HS-5 (cell line): Measurements from ENCODE around the gene ULBP3.
"Not testable (repeated sequence)": the region's sequence is repeated elsewhere in the genome, so short reads cannot be mapped to it uniquely, and the experiment has no call there.

ENCODE experiments used
- DNase-seq: peaks from one replicate; pipeline ENCODE4 v3.0.0-alpha.2; 2012; ENCODE audit warnings: low read depth

ULBP3 gene

DNA sequence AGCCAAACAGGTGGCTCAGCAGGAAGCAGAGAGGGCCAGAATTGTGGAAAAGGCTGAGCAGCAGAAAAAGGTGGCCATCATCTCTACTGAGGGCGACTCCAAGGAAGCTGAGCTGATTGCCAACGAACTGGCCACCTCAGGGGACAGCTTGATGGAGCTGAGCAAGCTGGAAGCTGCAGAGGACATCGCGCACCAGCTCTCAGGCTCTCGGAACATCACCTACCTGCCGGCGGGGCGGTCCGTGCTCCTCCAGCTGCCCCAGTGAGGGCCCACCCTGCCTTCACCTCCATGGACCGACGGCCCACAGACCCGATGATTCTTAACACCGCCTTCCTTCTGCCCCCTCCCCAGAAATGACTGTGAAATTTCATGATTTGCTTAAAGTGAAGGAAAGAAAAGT lies 25.8 kb downstream of the ULBP3 start:
- no peak for DNase-seq

DNA sequence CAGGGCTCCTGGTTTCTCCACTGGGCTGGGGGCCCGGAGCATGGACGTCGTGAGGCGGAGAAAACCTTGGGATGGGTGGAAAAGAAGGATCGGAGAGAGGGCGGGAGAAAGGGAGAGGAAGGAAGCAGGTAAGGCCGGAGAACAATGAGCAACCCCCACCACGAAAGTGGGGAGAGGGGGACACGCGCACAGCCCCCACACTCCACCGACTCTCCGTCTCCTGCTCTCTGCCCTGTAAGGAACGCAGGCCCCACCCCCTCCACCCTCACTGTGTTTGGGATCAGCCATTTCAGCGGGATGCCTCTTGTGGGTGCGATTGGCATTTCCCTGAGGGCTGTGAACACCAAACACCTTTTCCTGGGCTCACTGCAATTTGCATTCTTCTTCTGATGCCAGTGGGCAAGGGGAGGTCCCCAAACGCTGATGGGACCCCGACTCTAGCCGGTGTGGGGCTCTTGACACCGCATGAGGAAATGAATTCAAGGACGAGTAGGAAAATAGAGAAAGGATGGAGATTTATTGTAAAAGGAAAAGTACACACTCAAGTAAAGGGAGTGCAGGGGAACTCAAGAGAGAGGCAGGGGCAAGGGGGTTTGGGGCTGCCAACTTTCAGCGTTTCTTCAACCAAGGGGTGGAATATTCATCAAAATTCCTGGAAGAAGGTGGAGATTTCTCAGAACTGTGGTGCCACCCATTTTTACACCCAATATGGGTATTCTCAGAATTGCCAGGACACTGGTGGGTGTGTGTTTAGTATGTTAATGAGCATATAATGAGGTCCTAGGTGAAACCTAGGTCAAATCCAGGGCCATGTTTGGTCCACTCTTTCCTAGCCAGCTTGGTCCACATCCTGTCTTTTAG lies 30.5 kb downstream of the ULBP3 start:
- DNase-seq: no peak

DNA sequence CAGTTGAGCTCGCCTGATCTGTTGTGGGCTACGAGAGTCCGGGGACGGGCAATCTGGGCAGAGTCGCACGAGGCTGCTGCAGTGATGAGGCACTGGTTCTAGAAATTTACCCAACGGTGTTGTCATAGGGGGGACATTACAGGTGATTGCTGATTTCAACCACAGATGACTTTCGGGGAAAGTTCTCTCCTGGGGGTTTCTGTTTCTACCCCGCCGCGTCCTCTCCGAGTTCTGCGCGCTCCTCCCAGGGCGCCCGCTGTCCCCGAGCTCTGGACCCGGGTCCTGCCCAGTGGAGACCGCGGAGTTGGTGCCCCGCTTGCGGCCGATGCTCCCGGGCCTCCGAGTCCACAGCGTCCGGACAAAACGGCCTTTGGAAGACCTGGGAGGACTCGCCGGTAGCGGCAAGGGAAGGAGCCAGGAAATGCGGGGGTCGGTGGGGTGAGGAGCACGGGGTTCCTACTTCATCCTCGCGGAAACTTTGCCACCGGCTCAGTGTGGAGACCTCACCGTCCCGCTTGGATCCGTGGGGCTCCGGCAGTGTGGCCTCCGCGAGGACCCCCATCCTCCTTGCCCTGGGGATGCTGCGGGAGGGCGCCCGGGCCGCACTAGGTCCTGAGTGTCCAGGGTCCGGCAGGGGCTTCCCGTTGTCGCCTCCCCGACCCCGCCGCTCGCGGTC lies 31.3 kb downstream of the ULBP3 start:
- DNase-seq: no peak

DNA sequence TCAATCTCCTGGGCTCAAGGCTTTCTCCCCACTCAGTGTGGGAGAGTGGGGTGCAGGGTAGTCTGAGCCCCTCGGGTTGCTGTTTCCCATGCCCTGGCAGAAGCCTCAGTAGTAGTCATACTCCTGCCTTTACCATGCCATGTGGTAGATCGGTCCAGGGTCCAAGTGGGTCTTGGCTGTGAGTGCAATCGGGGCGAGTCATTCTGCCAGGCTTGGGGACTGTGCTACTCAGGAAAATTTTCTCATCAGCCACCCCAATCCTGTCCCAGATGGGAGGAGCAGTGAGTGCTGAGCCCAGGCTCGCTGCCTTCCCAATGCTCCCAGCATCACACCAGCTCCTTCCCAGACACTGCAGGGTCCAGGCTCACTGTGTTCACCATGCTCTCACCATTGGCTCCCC lies 32.8 kb downstream of the ULBP3 start:
- no peak for DNase-seq

DNA sequence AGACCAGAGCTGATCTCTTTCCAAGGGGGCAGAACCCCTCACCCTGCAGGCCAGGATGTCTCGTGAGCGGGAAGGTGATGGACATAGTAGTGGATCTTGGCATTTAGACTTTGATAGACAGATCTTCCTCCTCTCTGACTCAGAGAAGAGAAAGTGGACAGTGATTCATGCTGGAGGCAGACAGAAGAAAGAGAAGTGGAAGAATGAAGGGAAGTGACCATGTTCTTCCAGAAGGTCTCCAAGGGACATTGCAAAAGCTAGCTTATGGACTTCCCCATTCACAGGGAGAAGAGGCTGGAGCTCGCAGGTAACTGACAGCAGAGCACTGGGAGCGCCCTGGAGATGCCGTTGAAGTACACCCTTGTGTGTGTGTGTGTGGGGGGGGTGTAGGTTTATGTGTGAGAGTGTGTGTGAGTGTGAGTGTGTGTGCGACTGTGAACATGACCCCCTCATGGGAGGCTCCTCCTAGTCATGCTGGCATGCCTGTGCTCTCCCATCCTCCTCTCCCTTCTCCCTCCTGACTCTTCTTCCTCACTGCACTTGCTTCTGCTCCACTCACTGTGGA lies 35.6 kb downstream of the ULBP3 start:
- no peak for DNase-seq

DNA sequence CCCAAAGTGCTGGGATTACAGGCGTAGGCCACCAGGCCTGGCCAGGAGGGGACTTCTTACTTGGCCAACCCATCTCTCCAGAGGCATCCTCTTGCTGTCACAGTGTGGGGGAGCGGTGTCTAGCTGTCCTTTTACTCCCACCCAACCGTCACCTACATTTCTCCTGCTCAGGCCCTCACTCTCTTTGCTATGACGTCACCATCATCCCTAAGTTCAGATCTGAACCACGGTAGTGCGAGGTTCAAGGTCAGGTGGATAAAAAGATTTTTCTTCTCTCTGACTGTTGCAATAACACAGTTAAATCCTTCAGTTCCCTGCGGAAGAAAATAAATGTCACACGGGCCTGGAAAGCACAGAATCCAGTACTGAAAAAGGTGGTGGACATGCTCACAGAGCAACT lies 36.3 kb downstream of the ULBP3 start:
- DNase-seq: no peak

DNA sequence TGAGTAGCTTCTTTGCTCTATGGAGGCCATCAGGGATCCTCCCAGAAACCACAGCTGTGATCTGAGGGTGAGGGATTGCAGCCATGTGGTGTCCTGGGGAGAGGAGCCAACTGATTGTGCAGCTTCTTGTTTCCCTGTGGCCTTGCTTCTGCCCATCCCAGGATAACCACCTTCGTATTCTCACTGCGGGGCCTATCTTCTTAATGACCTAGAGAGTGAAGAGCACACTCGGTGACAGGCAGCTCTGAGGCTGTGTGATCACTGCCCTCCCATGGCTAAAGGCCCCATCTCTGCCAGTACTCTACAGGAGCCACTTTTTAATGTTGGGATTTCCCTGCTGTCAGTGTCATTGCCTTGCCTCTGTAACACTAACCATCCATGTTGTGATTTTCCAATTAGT lies 38.3 kb downstream of the ULBP3 start:
- no peak for DNase-seq

DNA sequence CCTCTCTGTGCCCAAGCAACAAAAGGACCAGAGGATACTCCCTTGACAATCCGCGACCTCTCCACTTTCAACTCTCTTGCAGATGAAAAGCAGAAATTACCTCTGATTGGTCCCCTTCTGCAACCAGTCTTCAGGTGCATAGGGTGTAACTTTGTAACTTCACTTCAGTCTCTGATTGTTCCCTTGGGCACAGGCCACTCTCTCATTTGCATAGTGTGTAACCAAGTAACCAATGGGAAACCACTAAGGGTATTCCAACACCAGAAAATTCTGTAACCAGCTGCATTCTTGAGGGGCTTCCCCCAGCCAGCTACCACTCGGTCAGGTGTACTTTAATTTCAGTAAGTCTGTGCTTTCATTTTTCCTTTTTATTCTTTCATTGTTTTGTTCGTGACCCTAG lies 39.2 kb downstream of the ULBP3 start:
- DNase-seq: no peak

DNA sequence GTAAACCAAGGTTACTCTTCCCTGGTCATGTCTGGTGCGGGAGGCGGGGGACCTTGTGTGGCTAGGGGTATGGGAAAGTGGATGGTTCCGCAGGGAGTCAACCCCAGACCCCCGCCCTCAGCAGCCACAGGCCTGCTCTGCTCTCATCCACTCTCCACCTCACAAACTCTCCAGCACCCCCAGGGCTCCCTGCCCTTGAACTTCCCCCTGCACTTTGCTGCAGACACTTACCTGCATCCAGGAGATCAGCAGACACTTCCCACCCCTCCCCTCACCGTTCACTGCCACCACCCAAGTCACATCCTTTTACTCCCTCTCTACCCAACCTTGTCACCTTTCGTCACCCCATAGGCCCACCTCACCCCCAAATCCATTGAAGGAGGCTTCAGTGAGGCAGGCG lies 39.6 kb downstream of the ULBP3 start:
- no peak for DNase-seq

DNA sequence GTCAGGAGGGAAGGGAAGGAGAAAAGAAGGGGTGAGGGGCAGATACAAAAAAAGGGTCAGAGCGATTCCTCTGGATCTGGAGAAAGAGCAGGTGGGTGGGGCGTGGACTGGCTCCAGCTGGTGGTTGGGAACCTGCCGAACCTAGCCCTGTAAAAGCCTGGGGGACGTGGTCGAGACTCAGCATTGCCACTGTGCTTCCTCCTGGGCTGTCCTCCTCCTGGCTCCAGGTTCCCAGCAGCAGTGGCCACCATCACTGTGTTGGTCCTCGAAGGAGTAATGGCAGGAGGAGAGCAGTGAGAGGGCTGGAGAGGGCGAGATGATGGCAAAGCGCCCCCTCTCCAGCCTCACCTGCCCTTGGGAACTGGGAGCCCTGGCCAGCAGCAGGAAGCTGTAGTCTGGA lies 40.1 kb downstream of the ULBP3 start:
- no peak for DNase-seq

DNA sequence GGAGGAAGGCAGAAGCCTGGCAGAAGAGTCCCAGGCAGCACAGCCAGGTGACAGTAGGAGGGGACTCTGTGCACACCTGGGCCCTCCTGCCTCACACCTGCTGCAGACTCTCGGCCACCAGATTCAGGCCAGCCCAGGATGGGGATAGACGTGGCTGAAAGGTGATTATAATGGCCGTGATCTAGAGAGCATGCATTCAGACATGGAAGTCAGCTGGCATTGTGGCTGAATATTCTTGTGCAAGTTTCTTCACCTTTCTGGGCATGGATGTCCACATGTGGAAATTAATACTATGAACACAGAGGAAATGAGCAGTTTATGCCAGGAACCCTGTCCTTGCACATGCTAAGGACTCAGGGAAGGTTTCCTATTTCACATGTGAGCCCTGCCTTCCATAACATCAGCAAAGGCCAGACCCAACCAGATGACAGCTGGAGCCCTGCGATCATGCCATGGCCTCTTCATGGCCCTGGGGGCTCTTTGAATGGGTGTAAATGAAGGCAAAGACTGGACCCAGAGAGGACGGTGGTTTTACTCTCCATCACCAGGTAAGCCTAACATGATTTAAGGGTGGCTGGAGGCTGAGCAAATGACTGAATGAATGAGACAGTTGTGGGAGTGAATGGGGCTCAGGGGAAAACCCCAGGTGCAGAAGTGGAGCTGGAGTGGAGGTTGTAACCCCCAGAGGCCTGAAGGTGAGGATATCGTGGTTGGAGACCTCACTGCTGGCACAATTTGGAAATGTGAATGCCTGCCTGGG lies 40.9 kb downstream of the ULBP3 start:
- no peak for DNase-seq

DNA sequence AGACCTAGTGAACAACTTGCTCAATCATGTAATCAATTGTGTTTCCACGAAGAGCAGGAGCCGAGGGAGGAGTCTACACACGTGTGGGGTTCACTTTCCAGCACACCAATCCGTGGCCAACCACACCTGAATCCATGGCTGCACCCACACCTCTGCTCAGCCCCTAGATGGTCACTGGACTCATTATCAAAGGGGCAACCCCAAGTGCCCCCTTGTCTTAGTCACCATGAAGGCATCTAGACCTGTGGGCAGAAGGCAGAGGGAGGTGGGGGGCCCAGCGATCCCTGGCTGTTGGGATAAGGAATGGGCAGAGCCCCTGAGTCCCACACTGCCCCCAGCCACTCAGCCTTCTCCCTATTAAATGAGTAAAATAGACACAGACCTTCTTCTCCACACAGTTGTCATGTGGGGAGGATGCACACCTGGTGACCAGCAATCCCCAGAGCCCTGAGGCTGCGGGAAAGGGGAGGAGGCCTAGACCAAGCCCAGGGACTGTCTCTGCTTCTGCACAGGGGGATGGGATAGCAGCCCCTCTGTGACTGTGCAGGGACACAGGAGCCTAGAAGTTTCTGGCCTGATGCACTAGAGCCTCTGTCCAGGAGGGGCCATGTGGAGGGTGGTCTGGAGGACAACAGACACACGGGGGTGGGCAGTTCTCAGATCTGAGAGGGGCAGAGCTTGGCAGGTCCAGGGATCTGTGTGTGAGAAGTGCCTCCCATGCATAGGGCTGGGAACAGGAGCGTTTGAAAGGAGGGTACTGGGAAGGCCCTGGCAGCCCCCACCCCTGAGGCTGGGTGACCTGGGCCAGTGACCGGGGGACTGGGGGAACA lies 41.7 kb downstream of the ULBP3 start:
- DNase-seq: no peak

DNA sequence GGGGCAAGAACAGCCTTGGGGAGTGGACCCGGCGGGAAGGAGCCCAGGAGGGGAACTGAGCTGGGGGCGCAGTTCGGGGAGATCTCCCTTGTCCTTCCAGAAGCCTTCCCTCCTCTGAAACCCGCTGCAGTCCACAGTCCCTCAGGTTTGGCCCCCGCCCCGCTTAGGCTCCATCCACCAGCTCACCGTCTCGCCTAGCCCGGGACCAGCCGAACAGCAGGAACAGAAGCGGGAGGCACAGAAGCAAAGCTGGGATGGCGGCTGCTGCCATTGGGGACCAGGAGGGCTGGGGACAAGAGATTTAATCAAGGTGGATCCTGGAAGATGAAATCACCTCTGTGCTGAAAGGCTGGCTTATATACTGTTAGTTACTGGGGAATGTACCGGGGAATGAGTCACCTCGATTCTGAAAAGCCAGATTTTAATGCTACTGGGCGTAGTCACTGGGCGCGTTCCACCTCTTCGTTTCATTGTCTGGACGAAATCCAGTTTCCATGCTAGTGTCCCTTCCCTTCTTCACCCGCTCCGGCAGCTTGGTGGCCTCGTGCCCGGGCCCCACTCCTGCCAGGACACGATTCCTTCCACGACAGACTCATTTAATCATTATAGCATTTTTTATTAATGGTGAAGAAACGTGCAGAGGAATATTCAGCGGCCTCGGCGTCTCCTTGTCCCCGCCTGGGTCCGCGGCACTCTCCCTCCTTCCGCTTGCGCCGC lies 43.6 kb downstream of the ULBP3 start, which contains the start of gene RAET1L:
Gene RAET1L (minus strand): TSS at position 332 of the 717 bp plus-strand sequence. CDS start 61 bp downstream, at position 271.
- DNase-seq: no peak

DNA sequence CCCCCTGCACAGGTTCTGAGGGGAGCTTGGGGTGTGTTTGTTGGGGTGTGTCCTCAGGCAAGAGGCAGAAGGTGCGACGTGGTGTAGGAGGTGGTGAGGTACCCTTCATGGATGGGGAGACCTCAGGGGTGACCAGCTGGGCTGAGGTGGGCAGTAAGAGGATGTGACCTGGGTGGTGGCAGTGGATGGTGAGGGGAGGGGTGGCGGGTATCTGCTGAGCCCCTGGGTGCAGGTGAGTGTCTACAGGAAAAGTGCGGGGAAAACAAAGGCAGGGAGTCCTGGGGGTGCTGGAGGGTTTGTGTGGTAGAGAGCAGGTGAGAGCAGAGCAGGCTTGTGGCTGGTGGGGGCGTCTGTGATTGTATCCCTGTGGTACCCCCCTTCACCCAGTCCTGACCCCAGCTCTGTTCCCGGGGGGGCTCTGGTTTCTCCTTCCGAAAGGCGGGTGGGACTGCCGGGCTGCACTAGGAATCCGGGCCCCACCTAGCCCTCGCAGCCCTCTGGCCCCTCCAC lies 44.2 kb downstream of the ULBP3 start:
- DNase-seq: no peak

DNA sequence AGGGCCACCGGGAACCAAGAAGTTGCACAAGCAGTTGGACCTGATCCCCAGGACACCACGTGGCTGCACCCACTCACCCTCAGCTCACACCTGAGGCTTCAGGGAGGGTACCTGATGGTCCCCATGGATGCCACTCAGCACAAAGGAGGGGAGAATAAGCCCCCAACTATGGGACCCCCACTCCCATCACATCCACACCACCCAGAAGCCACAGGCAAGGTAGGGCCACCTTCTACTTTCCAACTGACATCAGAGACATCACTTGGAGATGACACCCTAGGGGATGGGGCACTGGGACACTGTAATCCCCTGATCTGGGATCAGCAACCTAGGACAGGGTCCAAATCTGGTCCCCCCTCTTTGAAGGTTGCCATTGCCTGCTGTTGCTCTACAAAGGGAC lies 44.9 kb downstream of the ULBP3 start:
- DNase-seq: not testable (repeated sequence)

DNA sequence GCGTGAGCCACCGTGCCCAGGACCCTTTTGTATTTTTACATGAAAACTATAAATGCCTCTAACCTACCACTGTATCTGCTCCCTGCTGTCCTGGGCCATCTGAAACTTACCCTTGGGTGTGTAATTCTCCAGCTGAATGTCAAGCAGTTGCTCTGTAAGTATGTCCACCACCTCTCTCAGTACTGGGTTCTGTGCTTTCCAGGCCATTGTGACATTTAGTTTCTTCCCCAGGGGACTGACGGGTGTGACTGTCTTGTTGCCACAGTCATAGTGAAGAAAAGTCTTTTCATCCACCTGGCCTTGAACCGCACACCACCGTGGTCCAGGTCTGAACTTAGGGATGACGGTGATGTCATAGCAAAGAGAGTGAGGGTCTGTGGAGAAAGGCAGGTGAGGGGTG lies 47.1 kb downstream of the ULBP3 start:
- not testable (repeated sequence) for DNase-seq

DNA sequence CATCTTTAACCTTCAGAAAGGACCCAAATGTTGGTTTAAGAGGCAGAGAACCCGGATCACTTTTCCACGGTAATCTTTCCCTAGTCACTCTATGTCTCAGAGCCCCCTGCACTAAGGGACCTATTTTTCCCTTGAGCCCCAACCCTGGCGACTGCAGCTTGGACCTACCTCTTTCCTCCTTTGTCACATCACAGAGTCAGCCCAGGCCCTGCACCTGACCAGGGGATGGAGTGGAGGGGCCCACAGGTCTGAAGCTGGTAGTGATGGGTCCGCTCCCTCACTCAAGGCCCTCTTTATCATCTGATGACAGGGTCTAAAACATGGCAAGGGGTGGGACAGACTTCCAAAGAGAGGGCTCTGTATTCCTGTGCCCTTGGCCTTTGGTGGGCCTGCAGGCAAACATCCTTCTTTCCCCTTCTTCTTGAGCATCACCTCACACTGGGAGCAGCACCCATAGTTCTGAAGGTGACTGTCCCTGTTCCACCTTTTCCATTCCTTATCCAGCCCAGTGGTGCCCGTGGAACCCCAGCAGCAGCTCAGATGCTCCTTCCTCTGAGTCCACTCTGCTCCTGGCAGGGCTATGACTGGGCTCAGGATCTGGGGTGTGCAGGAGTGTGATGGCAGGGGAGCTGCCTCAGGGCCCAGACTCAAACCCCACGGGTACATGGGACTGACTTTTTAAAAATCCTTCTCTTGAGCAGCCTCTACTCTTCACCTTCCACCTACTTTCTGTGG lies 49.9 kb downstream of the ULBP3 start:
- DNase-seq: no peak

DNA sequence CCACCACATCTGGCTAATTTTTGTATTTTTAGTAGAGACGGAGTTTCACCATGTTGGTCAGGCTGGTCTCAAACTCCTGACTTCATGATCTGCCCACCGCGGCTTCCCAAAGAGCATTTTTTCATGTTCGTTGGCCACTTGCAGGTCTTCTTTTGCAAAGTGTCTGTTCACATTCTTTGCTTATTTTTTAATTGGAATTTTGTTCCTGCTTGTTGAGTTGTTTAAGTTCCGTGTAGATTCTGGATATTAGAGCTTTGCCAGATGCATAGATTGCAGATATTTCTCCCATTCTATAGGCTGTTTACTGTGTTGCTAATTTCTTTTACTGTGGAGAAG lies 51.8 kb downstream of the ULBP3 start:
- not testable (repeated sequence) for DNase-seq

DNA sequence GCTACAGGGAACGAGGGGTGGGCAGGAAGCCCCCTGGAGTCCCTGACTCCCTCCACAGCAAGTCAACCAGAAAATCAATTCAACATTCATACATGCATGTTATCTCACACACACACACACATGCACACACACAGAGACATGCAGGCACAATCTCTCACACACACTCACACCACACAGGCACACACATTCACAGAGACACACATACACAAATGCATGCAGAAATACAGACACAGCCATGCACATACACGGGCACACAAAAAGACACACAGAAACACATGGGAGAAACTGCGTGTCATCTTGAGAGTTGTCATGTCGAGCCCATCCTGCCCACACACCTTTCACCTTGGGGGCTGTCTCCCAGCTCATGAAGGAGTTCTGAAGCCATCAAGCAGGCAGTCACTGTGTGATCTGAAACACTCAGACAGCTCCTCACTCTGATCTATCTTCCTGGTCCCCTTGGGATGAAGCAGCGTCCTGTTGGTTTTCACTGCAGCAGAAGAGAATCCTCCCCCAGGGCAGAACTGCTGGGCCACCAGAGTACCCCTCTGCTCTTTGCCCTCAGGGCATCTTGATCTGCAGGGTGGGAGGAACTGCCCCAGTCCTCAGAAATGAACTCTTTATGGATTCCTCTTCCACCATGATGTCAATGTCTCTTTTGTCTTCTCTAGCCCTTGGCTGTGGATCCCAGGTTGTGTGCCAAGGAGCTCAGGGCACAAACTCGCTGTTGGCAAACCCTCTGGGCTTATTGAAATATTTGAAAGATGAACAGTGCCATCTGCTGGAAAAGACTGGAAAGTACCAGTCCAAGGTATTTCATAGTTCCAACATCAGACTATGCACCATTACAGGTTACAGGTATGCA lies 52.4 kb downstream of the ULBP3 start:
- DNase-seq: no peak
